Measurements from ENCODE around the gene FOXN3.

Gene FOXN3

GRCh38 chr14:89406361-89406760, 10.7 kb downstream of the FOXN3 start:
- no peak overlapping the region for H3K4me3 ChIP-seq (ENCODE audit: low read depth in 1 of 2, low read length in 2 of 2)
- no peaks in the 10 kb centered on the region for H3K9me3 ChIP-seq (ENCODE audit: control insufficient read depth in 1 of 2, low read length in 2 of 2)
- H3K27ac ChIP-seq (ENCODE audit: low read length) = no peak overlapping the region
- H3K4me1 ChIP-seq (ENCODE audit: control insufficient read depth in 1 of 2, insufficient read depth in 2 of 2, low read length in 2 of 2) = peaks cover 3 to 53% of the 10 kb centered on the region in 2 donors
- H3K36me3 ChIP-seq (ENCODE audit: control insufficient read depth in 1 of 2, insufficient read depth in 2 of 2, low read length in 2 of 2) = peaks cover 3 to 14% of the 10 kb centered on the region in 2 donors
- no peaks in the 10 kb centered on the region for H3K27me3 ChIP-seq (ENCODE audit: low read depth, low read length)

GRCh38 chr14:89405712-89406111, 11.3 kb downstream of the FOXN3 start:
- Histone ChIP-seq H3K36me3 (ENCODE audit: control insufficient read depth in 1 of 2, insufficient read depth in 2 of 2, low read length in 2 of 2) (peaks cover 0 to 8% of the 10 kb centered on the region in 2 donors), H3K4me1 (ENCODE audit: control insufficient read depth in 1 of 2, insufficient read depth in 2 of 2, low read length in 2 of 2) (peaks cover 3 to 52% of the 10 kb centered on the region in 2 donors), H3K27me3 (ENCODE audit: low read depth, low read length) (no peaks in the 10 kb centered on the region), H3K27ac (ENCODE audit: low read length) (no peak overlapping the region), H3K4me3 (ENCODE audit: low read depth in 1 of 2, low read length in 2 of 2) (no peak overlapping the region), H3K9me3 (ENCODE audit: control insufficient read depth in 1 of 2, low read length in 2 of 2) (no peaks in the 10 kb centered on the region)

- peaks cover 4 to 49% of the 10 kb centered on the region in 2 donors for H3K4me1 ChIP-seq (ENCODE audit: control insufficient read depth in 1 of 2, insufficient read depth in 2 of 2, low read length in 2 of 2)
- no peak overlapping the region for H3K4me3 ChIP-seq (ENCODE audit: low read depth in 1 of 2, low read length in 2 of 2)
- no peak overlapping the region for H3K27ac ChIP-seq (ENCODE audit: low read length)
- peaks cover 0 to 8% of the 10 kb centered on the region in 2 donors for H3K36me3 ChIP-seq (ENCODE audit: control insufficient read depth in 1 of 2, insufficient read depth in 2 of 2, low read length in 2 of 2)
- H3K9me3 ChIP-seq (ENCODE audit: control insufficient read depth in 1 of 2, low read length in 2 of 2) = no peaks in the 10 kb centered on the region
- H3K27me3 ChIP-seq (ENCODE audit: low read depth, low read length) = no peaks in the 10 kb centered on the region
Observed at GRCh38 chr14:89402363-89402762, 14.7 kb downstream of the FOXN3 start.

GRCh38 chr14:89401761-89402160, 15.3 kb downstream of the FOXN3 start:
- Histone ChIP-seq H3K27me3 (ENCODE audit: low read depth, low read length) (no peaks in the 10 kb centered on the region), H3K4me1 (ENCODE audit: control insufficient read depth in 1 of 2, insufficient read depth in 2 of 2, low read length in 2 of 2) (peaks cover 4 to 43% of the 10 kb centered on the region in 2 donors), H3K4me3 (ENCODE audit: low read depth in 1 of 2, low read length in 2 of 2) (no peak overlapping the region), H3K36me3 (ENCODE audit: control insufficient read depth in 1 of 2, insufficient read depth in 2 of 2, low read length in 2 of 2) (peaks cover 0 to 8% of the 10 kb centered on the region in 2 donors), H3K9me3 (ENCODE audit: control insufficient read depth in 1 of 2, low read length in 2 of 2) (no peaks in the 10 kb centered on the region), H3K27ac (ENCODE audit: low read length) (no peak overlapping the region)

GRCh38 chr14:89401241-89401640, 15.8 kb downstream of the FOXN3 start:
- Histone ChIP-seq H3K9me3 (ENCODE audit: control insufficient read depth in 1 of 2, low read length in 2 of 2) (no peaks in the 10 kb centered on the region), H3K4me1 (ENCODE audit: control insufficient read depth in 1 of 2, insufficient read depth in 2 of 2, low read length in 2 of 2) (peaks cover 4 to 37% of the 10 kb centered on the region in 2 donors), H3K27me3 (ENCODE audit: low read depth, low read length) (no peaks in the 10 kb centered on the region), H3K27ac (ENCODE audit: low read length) (no peak overlapping the region), H3K4me3 (ENCODE audit: low read depth in 1 of 2, low read length in 2 of 2) (no peak overlapping the region), H3K36me3 (ENCODE audit: control insufficient read depth in 1 of 2, insufficient read depth in 2 of 2, low read length in 2 of 2) (peaks cover 0 to 8% of the 10 kb centered on the region in 2 donors)

- Histone ChIP-seq H3K4me3 (ENCODE audit: low read depth in 1 of 2, low read length in 2 of 2) (no peak overlapping the region), H3K27ac (ENCODE audit: low read length) (no peak overlapping the region), H3K9me3 (ENCODE audit: control insufficient read depth in 1 of 2, low read length in 2 of 2) (no peaks in the 10 kb centered on the region), H3K27me3 (ENCODE audit: low read depth, low read length) (no peaks in the 10 kb centered on the region), H3K36me3 (ENCODE audit: control insufficient read depth in 1 of 2, insufficient read depth in 2 of 2, low read length in 2 of 2) (peaks cover 0 to 3% of the 10 kb centered on the region in 2 donors), H3K4me1 (ENCODE audit: control insufficient read depth in 1 of 2, insufficient read depth in 2 of 2, low read length in 2 of 2) (peaks cover 4 to 34% of the 10 kb centered on the region in 2 donors)
Observed at GRCh38 chr14:89400529-89400928, 16.5 kb downstream of the FOXN3 start.

- Histone ChIP-seq H3K36me3 (ENCODE audit: control insufficient read depth in 1 of 2, insufficient read depth in 2 of 2, low read length in 2 of 2) (no peaks in the 10 kb centered on the region), H3K9me3 (ENCODE audit: control insufficient read depth in 1 of 2, low read length in 2 of 2) (no peaks in the 10 kb centered on the region), H3K4me1 (ENCODE audit: control insufficient read depth in 1 of 2, insufficient read depth in 2 of 2, low read length in 2 of 2) (peaks cover 4 to 33% of the 10 kb centered on the region in 2 donors), H3K27ac (ENCODE audit: low read length) (peak overlapping the region; percentile 47), H3K4me3 (ENCODE audit: low read depth in 1 of 2, low read length in 2 of 2) (peak overlapping the region; percentile 3 to 36), H3K27me3 (ENCODE audit: low read depth, low read length) (no peaks in the 10 kb centered on the region)
Observed at GRCh38 chr14:89399594-89400068, 17.4 kb downstream of the FOXN3 start.

- Histone ChIP-seq H3K9me3 (ENCODE audit: control insufficient read depth in 1 of 2, low read length in 2 of 2) (no peaks in the 10 kb centered on the region), H3K4me1 (ENCODE audit: control insufficient read depth in 1 of 2, insufficient read depth in 2 of 2, low read length in 2 of 2) (peaks cover 4 to 33% of the 10 kb centered on the region in 2 donors), H3K36me3 (ENCODE audit: control insufficient read depth in 1 of 2, insufficient read depth in 2 of 2, low read length in 2 of 2) (no peaks in the 10 kb centered on the region), H3K27ac (ENCODE audit: low read length) (peak overlapping the region; percentile 47), H3K4me3 (ENCODE audit: low read depth in 1 of 2, low read length in 2 of 2) (peak overlapping the region in 1 of 2 donors; percentile 3), H3K27me3 (ENCODE audit: low read depth, low read length) (no peaks in the 10 kb centered on the region)
Observed at GRCh38 chr14:89399157-89399556, 17.9 kb downstream of the FOXN3 start.

- no peak overlapping the region for H3K4me3 ChIP-seq (ENCODE audit: low read depth in 1 of 2, low read length in 2 of 2)
- no peaks in the 10 kb centered on the region for H3K9me3 ChIP-seq (ENCODE audit: control insufficient read depth in 1 of 2, low read length in 2 of 2)
- no peaks in the 10 kb centered on the region for H3K27me3 ChIP-seq (ENCODE audit: low read depth, low read length)
- H3K36me3 ChIP-seq (ENCODE audit: control insufficient read depth in 1 of 2, insufficient read depth in 2 of 2, low read length in 2 of 2) = no peaks in the 10 kb centered on the region
- no peak overlapping the region for H3K27ac ChIP-seq (ENCODE audit: low read length)
- peaks cover 4 to 33% of the 10 kb centered on the region in 2 donors for H3K4me1 ChIP-seq (ENCODE audit: control insufficient read depth in 1 of 2, insufficient read depth in 2 of 2, low read length in 2 of 2)
Observed at GRCh38 chr14:89397569-89398230, 19.3 kb downstream of the FOXN3 start.

- Histone ChIP-seq H3K4me3 (ENCODE audit: low read depth in 1 of 2, low read length in 2 of 2) (no peak overlapping the region), H3K4me1 (ENCODE audit: control insufficient read depth in 1 of 2, insufficient read depth in 2 of 2, low read length in 2 of 2) (peaks cover 4 to 18% of the 10 kb centered on the region in 2 donors), H3K27ac (ENCODE audit: low read length) (no peak overlapping the region), H3K9me3 (ENCODE audit: control insufficient read depth in 1 of 2, low read length in 2 of 2) (no peaks in the 10 kb centered on the region), H3K36me3 (ENCODE audit: control insufficient read depth in 1 of 2, insufficient read depth in 2 of 2, low read length in 2 of 2) (no peaks in the 10 kb centered on the region), H3K27me3 (ENCODE audit: low read depth, low read length) (no peaks in the 10 kb centered on the region)
Observed at GRCh38 chr14:89394972-89395371, 22.1 kb downstream of the FOXN3 start.

- no peaks in the 10 kb centered on the region for H3K9me3 ChIP-seq (ENCODE audit: control insufficient read depth in 1 of 2, low read length in 2 of 2)
- peaks cover 0 to 11% of the 10 kb centered on the region in 2 donors for H3K4me1 ChIP-seq (ENCODE audit: control insufficient read depth in 1 of 2, insufficient read depth in 2 of 2, low read length in 2 of 2)
- H3K36me3 ChIP-seq (ENCODE audit: control insufficient read depth in 1 of 2, insufficient read depth in 2 of 2, low read length in 2 of 2) = no peaks in the 10 kb centered on the region
- H3K4me3 ChIP-seq (ENCODE audit: low read depth in 1 of 2, low read length in 2 of 2) = no peak overlapping the region
- no peak overlapping the region for H3K27ac ChIP-seq (ENCODE audit: low read length)
- H3K27me3 ChIP-seq (ENCODE audit: low read depth, low read length) = no peaks in the 10 kb centered on the region
Observed at GRCh38 chr14:89393222-89393745, 23.7 kb downstream of the FOXN3 start.
